ENCODE results near the gene EDAR. TPM values are rescaled to one million over a fixed set of nuclear protein-coding genes. Genes with fewer than 3 reads are reported as not detected.

EDAR gene
- total and polyA plus RNA-seq, 9 of the 15 experiments (the other 6 are each of a cell fraction or from before 2014, with no cell fraction given) = 0.01 TPM; not detected in 8

DNA sequence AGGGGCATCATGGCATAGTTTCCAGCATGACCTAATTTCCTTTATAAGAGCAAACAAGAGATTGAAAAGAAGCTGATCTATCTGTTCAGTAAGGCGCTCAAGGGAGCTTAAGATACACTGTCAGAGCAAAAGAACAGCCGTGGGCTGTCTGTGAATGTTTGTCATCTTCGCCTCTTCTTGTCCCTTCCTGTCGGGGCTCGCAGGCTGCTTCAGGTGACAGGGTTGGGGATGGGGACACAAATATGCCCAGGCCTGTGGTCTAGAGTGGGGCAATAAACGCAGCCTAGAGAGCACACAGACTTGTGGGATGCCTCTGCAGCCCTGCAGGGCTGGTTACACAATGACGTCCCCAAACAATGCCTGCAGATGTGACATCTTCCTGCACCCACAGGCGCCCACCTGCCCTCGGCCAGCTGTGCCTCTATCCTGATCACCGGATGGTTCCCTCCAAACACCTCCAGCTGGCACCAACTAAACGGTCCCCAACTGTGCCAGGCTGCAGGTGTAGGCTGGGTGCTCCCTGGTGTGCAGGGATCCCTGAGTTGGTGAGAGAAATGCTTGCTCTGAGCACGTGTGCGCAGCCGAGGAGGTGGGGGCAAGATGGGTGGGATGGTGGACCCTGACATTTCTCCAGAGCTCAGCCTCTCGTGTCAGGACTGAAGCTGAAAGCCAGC lies 72.8 kb downstream of the EDAR start (continued):
- TF ChIP-seq, protein P1, sequence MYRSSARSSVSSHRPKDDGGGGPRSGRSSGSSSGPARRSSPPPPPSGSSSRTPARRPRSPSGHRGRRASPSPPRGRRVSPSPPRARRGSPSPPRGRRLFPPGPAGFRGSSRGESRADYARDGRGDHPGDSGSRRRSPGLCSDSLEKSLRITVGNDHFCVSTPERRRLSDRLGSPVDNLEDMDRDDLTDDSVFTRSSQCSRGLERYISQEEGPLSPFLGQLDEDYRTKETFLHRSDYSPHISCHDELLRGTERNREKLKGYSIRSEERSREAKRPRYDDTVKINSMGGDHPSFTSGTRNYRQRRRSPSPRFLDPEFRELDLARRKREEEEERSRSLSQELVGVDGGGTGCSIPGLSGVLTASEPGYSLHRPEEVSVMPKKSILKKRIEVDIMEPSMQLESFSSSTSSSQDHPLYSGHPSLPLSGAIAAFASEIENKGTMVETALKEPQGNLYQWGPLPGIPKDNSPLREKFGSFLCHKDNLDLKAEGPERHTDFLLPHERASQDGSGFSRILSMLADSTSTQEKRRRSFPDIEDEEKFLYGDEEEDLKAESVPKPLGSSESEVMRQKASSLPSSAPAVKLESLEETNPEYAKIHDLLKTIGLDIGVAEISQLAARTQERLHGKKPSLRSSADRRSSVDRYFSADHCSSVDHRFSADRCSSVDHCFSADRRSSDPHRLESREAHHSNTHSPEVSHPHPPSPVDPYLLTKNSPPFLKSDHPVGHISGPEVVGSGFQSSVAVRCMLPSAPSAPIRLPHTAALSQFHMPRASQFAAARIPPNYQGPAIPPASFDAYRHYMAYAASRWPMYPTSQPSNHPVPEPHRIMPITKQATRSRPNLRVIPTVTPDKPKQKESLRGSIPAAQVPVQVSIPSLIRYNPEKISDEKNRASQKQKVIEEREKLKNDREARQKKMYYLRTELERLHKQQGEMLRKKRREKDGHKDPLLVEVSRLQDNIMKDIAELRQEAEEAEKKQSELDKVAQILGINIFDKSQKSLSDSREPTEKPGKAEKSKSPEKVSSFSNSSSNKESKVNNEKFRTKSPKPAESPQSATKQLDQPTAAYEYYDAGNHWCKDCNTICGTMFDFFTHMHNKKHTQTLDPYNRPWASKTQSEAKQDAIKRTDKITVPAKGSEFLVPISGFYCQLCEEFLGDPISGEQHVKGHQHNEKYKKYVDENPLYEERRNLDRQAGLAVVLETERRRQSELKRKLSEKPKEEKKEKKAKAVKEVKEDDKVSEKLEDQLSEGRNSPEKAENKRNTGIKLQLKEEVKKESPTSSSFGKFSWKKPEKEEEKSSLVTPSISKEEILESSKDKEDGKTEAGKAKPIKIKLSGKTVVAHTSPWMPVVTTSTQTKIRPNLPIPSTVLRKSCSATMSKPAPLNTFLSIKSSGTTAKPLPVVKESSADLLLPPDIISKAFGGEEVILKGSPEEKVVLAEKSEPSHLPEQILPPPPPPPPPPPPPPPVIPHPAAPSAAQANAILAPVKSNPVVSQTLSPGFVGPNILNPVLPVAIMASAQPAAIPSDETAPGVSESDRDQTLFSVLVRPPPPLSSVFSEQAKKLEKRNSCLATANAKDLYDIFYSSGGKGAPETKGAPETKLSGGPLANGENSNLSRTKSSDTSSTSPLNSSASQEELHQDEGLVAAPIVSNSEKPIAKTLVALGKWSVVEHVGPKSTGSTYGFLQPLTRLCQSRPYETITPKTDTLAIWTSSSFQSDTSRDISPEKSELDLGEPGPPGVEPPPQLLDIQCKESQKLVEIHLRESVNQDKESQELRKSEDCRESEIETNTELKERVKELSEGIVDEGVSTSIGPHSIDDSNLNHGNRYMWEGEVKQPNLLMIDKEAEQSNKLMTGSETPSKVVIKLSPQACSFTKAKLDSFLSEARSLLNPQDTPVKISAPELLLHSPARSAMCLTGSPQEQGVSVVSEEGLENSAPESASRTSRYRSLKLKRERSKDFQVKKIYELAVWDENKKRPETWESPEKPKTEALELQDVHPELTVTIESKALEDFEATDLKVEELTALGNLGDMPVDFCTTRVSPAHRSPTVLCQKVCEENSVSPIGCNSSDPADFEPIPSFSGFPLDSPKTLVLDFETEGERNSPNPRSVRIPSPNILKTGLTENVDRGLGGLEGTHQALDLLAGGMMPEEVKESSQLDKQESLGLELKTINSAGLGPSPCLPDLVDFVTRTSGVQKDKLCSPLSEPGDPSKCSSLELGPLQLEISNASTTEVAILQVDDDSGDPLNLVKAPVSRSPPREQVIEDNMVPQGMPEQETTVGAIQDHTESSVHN (IDR thresholded peaks at IDR 0.05; ENCODE audit: borderline replicate concordance in 1 of 2, low read depth in 1 of 2) = no peak
- TF ChIP-seq ZNF217 (CRISPR knock-in tag; IDR thresholded peaks at IDR 0.05) = no peak
- TF ChIP-seq ZNF134 (CRISPR knock-in tag; conservative IDR thresholded peaks at IDR 0.05) = no peak
- no peak for TF ChIP-seq WHSC1 (IDR thresholded peaks at IDR 0.05; ENCODE audit: low read length)
- TF ChIP-seq ZBTB7A (IDR thresholded peaks at IDR 0.05; ENCODE audit: borderline replicate concordance, control insufficient read depth, low read depth, low read length) = no peak
- TF ChIP-seq, protein P2, sequence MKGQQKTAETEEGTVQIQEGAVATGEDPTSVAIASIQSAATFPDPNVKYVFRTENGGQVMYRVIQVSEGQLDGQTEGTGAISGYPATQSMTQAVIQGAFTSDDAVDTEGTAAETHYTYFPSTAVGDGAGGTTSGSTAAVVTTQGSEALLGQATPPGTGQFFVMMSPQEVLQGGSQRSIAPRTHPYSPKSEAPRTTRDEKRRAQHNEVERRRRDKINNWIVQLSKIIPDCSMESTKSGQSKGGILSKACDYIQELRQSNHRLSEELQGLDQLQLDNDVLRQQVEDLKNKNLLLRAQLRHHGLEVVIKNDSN (CRISPR knock-in tag; IDR thresholded peaks at IDR 0.05) = no peak
- no peak for TF ChIP-seq CREBBP (IDR thresholded peaks at IDR 0.05; ENCODE audit: low read depth, low read length)
- TF ChIP-seq JUN (IDR thresholded peaks at IDR 0.05; ENCODE audit: borderline replicate concordance, low read depth, low read length) = no peak
- no peak for TF ChIP-seq JUN (CRISPR knock-in tag; IDR thresholded peaks at IDR 0.05; ENCODE audit: borderline replicate concordance)
- TF ChIP-seq CC2D1A (IDR thresholded peaks at IDR 0.05) = no peak
- no peak for TF ChIP-seq RAD51 (IDR thresholded peaks at IDR 0.05; ENCODE audit: borderline replicate concordance, low read depth)
- TF ChIP-seq NFIC (IDR thresholded peaks at IDR 0.05) = no peak
- TF ChIP-seq, protein P3, sequence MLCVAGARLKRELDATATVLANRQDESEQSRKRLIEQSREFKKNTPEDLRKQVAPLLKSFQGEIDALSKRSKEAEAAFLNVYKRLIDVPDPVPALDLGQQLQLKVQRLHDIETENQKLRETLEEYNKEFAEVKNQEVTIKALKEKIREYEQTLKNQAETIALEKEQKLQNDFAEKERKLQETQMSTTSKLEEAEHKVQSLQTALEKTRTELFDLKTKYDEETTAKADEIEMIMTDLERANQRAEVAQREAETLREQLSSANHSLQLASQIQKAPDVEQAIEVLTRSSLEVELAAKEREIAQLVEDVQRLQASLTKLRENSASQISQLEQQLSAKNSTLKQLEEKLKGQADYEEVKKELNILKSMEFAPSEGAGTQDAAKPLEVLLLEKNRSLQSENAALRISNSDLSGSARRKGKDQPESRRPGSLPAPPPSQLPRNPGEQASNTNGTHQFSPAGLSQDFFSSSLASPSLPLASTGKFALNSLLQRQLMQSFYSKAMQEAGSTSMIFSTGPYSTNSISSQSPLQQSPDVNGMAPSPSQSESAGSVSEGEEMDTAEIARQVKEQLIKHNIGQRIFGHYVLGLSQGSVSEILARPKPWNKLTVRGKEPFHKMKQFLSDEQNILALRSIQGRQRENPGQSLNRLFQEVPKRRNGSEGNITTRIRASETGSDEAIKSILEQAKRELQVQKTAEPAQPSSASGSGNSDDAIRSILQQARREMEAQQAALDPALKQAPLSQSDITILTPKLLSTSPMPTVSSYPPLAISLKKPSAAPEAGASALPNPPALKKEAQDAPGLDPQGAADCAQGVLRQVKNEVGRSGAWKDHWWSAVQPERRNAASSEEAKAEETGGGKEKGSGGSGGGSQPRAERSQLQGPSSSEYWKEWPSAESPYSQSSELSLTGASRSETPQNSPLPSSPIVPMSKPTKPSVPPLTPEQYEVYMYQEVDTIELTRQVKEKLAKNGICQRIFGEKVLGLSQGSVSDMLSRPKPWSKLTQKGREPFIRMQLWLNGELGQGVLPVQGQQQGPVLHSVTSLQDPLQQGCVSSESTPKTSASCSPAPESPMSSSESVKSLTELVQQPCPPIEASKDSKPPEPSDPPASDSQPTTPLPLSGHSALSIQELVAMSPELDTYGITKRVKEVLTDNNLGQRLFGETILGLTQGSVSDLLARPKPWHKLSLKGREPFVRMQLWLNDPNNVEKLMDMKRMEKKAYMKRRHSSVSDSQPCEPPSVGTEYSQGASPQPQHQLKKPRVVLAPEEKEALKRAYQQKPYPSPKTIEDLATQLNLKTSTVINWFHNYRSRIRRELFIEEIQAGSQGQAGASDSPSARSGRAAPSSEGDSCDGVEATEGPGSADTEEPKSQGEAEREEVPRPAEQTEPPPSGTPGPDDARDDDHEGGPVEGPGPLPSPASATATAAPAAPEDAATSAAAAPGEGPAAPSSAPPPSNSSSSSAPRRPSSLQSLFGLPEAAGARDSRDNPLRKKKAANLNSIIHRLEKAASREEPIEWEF (CRISPR knock-in tag; IDR thresholded peaks at IDR 0.05) = no peak

All from K562 (cell line).